ENCODE measurements around the gene ACOX1.

- no peak for TF ChIP-seq SMC3 (IDR thresholded peaks at IDR 0.05; ENCODE audit: low read depth, low read length)
- TF ChIP-seq TCF12 (IDR thresholded peaks at IDR 0.05) = no peak
- TF ChIP-seq CTCF (IDR thresholded peaks at IDR 0.05) = peak; percentile 57
- TF ChIP-seq EP300 (IDR thresholded peaks at IDR 0.05; ENCODE audit: borderline replicate concordance in 1 of 2, low read depth in 1 of 2, low read length in 1 of 2) = no peak
- TF ChIP-seq RAD21 (IDR thresholded peaks at IDR 0.05; ENCODE audit: low read length) = no peak
- no peak for TF ChIP-seq REST (IDR thresholded peaks at IDR 0.05; ENCODE audit: low read depth, low read length)
- TF ChIP-seq GATA2 (CRISPR knock-in tag; IDR thresholded peaks at IDR 0.05) = no peak
- TF ChIP-seq POLR2AphosphoS5 (IDR thresholded peaks at IDR 0.05; ENCODE audit: low read depth, low read length) = no peak
- no peak for TF ChIP-seq SIN3A (IDR thresholded peaks at IDR 0.05; ENCODE audit: borderline replicate concordance, low read depth, low read length)
- no peak for TF ChIP-seq RFX5 (IDR thresholded peaks at IDR 0.05; ENCODE audit: low read length)
- TF ChIP-seq NRF1 (IDR thresholded peaks at IDR 0.05; ENCODE audit: low read depth, low read length) = no peak
These were observed 83.4 kb downstream of the ACOX1 start for GRCh38 chr17:75895370-75896155.

Measured in SK-N-SH (cell line).